ENCODE measurements around the gene SOHLH1. TPM values are rescaled to one million over a fixed set of nuclear protein-coding genes. Genes with fewer than 3 reads are reported as not detected.
A peak's percentile ranks its signal among the peaks of the same experiment; 100 is the strongest.

The SOHLH1 gene
- total RNA-seq, 2 experiments from 2014 or later, result not detected

- Mint-ChIP-seq H3K36me3 (ENCODE audit: low read depth) (no peaks in the 10 kb centered on the region), H3K27ac (no peak overlapping the region), H3K4me3 (no peak overlapping the region), H3K9me3 (ENCODE audit: insufficient read depth) (no peaks in the 10 kb centered on the region), H3K4me1 (ENCODE audit: low read depth) (no peaks in the 10 kb centered on the region), H3K27me3 (ENCODE audit: low read depth) (peaks cover 2% of the 10 kb centered on the region)
- POLR2A ChIA-PET, result no interaction called here
- DNase-seq, result no peak
- ATAC-seq, result no peak
- CTCF ChIA-PET, result no interaction called here
Measured at GRCh38 chr9:135708164-135708563, 8.9 kb upstream of the SOHLH1 start.

DNA sequence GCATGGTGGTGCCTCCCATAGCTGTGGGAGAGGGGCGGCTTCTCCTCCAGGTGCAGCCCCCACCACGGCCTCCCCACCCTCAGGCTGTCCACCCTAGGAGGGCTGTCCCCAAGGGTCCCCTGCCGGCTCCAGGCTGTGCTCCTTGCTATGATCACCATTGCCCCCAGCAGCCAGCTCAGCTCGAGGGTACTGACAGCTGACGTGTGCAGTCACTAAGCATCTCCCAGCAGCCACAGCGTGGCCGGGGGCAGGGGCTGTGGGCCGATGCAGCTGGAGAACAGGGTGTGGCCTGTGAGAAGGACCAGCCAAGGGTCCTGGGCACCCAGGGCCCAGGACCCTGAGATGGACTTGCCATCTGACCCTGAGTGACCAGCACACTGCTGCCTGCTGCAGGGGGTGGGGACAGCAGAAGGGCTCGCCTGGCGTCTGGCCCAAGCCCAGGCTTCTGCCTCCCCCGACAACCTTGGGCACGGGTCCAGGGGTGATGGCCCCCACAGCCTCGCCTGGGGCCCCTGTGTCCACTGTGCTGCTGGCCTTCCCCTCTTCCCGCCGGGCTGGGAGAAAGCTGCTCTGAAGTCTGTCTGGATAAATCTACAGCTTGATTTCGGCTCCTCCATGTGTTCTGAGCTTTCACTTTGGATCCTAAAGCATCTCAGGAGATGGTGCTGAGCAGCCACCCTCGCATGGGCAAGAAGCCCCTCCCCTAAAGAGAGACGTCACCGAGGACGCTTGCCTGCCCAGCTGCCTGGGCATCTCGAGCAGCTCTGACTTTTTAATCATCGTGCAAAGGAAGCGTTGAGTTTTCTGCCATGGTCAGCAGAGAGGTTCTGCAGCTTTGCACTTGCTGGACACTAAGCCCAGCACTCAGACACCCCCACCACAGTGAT lies 8.2 kb upstream of the SOHLH1 start:
- DNase-seq, result no peak
- Mint-ChIP-seq H3K36me3 (ENCODE audit: low read depth) (no peaks in the 10 kb centered on the region), H3K27ac (no peak overlapping the region), H3K4me1 (ENCODE audit: low read depth) (no peaks in the 10 kb centered on the region), H3K27me3 (ENCODE audit: low read depth) (no peaks in the 10 kb centered on the region), H3K4me3 (no peak overlapping the region), H3K9me3 (ENCODE audit: insufficient read depth) (no peaks in the 10 kb centered on the region)
- ChIA-PET POLR2A (no interaction called here), CTCF (no interaction called here)
- no peak for ATAC-seq

- no peaks in the 10 kb centered on the region for H3K27me3 Mint-ChIP-seq (ENCODE audit: low read depth)
- no peaks in the 10 kb centered on the region for H3K36me3 Mint-ChIP-seq (ENCODE audit: low read depth)
- ChIA-PET POLR2A (no interaction called here), CTCF (no interaction called here)
- no peaks in the 10 kb centered on the region for H3K9me3 Mint-ChIP-seq (ENCODE audit: insufficient read depth)
- peaks cover 2% of the 10 kb centered on the region for H3K4me1 Mint-ChIP-seq (ENCODE audit: low read depth)
- H3K27ac Mint-ChIP-seq, result no peak overlapping the region
- H3K4me3 Mint-ChIP-seq, result no peak overlapping the region
- DNase-seq (no peak), ATAC-seq (no peak)
Measured at GRCh38 chr9:135706288-135706687, 7.0 kb upstream of the SOHLH1 start.

DNA sequence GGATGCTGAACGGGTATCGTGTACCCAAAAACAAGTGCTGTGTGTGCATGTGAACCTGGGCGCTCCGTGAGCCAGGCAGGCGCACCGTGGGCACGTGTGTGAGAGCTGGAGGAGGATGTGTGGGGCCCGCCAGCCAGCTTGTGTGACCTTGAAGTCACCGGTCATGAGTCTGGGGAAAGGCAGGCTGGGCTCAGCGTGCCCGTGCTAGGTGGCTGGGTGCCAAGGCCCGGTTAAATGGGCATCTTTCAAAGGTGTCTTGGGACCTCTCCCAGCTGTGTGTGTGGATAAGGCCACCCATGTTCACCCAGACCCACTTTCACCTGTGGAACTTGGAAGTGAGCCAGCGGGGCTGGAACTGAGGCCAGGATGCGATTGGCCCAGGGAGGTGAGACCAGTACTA lies 6.1 kb upstream of the SOHLH1 start:
- Mint-ChIP-seq H3K4me3 (no peak overlapping the region), H3K27ac (no peak overlapping the region), H3K27me3 (ENCODE audit: low read depth) (no peaks in the 10 kb centered on the region), H3K4me1 (ENCODE audit: low read depth) (peaks cover 2% of the 10 kb centered on the region), H3K36me3 (ENCODE audit: low read depth) (no peaks in the 10 kb centered on the region), H3K9me3 (ENCODE audit: insufficient read depth) (no peaks in the 10 kb centered on the region)
- ChIA-PET POLR2A (no interaction called here), CTCF (no interaction called here)
- ATAC-seq, result no peak
- no peak for DNase-seq

GRCh38 chr9:135704483-135704882 lies 5.2 kb upstream of the SOHLH1 start:
- H3K4me3 Mint-ChIP-seq, result no peak overlapping the region
- H3K4me1 Mint-ChIP-seq (ENCODE audit: low read depth), result peaks cover 2% of the 10 kb centered on the region
- ChIA-PET CTCF (no interaction called here), POLR2A (interaction anchor here (0.6 kb wide), 1 partner anchor 175 kb away, joined by 3 read pairs; no protein-coding TSS in a partner anchor)
- no peaks in the 10 kb centered on the region for H3K27me3 Mint-ChIP-seq (ENCODE audit: low read depth)
- no peaks in the 10 kb centered on the region for H3K9me3 Mint-ChIP-seq (ENCODE audit: insufficient read depth)
- ATAC-seq, result no peak
- H3K36me3 Mint-ChIP-seq (ENCODE audit: low read depth), result no peaks in the 10 kb centered on the region
- no peak for DNase-seq
- H3K27ac Mint-ChIP-seq, result no peak overlapping the region

- H3K4me1 Mint-ChIP-seq (ENCODE audit: low read depth), result peaks cover 2% of the 10 kb centered on the region
- CTCF ChIA-PET, result no interaction called here
- POLR2A ChIA-PET, result no interaction called here
Measured at GRCh38 chr9:135703726-135704125, 4.4 kb upstream of the SOHLH1 start.

DNA sequence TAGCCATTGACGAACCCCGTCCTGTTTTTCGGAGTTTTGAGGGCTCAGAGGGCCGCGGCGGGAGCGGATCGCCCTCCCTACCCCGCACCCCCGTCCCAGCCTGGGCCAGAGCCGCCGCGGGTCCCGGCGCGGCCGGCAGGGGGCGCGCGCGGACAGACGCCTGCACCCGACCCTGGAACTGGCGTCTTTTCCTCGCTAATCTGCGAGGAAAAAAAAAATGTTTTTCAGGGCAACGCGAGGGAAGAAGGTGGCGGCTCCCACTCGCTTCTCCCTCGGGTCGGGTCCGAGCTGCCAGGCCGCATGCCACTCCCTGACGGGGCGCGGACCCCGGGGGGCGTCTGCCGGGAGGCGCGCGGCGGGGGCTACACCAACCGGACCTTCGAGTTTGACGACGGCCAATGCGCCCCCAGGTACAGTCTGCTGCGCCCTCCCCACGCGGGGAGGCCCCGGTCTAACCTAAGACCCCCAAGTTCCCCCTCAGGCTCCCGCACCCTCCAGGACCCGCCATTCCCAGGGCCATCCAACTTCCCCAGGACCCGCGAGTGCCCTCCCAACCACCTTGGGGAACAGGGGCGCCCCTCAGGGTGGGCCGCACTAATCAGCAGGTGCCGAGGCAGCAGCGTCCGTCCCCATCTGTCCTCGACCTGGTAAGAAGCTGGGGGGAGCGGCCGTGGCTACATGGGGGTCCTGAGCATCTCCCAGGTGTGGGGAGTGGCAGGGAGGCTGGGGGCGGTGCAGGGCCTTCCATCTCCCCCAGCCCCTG lies 2.9 kb upstream of the SOHLH1 start, which contains the start of gene KCNT1:
TSS of gene KCNT1 (plus strand) at position 227 of the 763 bp plus-strand sequence. CDS start at position 301, 74 bp downstream.
- Mint-ChIP-seq H3K27ac (no peak within 1 kb of the TSS), H3K4me3 (no peak within 1 kb of the TSS), H3K27me3 (ENCODE audit: low read depth) (no peaks in the 10 kb centered on the region), H3K4me1 (ENCODE audit: low read depth) (peaks cover 2% of the 10 kb centered on the region), H3K36me3 (ENCODE audit: low read depth) (no peaks in the 10 kb centered on the region), H3K9me3 (ENCODE audit: insufficient read depth) (no peaks in the 10 kb centered on the region)
- ATAC-seq (peak; percentile 75), DNase-seq (peak; percentile 62)
- POLR2A ChIA-PET, result interaction anchor here (0.6 kb wide), 1 partner anchor 1689 kb away, joined by 3 read pairs; no protein-coding TSS in a partner anchor
- CTCF ChIA-PET, result no interaction called here

More at GRCh38 chr9:135703726-135704125, 4.4 kb upstream of the SOHLH1 start:
- ATAC-seq, result no peak
- Mint-ChIP-seq H3K36me3 (ENCODE audit: low read depth) (no peaks in the 10 kb centered on the region), H3K4me3 (no peak overlapping the region), H3K27me3 (ENCODE audit: low read depth) (no peaks in the 10 kb centered on the region), H3K9me3 (ENCODE audit: insufficient read depth) (no peaks in the 10 kb centered on the region), H3K27ac (no peak overlapping the region)
- DNase-seq, result no peak

DNA sequence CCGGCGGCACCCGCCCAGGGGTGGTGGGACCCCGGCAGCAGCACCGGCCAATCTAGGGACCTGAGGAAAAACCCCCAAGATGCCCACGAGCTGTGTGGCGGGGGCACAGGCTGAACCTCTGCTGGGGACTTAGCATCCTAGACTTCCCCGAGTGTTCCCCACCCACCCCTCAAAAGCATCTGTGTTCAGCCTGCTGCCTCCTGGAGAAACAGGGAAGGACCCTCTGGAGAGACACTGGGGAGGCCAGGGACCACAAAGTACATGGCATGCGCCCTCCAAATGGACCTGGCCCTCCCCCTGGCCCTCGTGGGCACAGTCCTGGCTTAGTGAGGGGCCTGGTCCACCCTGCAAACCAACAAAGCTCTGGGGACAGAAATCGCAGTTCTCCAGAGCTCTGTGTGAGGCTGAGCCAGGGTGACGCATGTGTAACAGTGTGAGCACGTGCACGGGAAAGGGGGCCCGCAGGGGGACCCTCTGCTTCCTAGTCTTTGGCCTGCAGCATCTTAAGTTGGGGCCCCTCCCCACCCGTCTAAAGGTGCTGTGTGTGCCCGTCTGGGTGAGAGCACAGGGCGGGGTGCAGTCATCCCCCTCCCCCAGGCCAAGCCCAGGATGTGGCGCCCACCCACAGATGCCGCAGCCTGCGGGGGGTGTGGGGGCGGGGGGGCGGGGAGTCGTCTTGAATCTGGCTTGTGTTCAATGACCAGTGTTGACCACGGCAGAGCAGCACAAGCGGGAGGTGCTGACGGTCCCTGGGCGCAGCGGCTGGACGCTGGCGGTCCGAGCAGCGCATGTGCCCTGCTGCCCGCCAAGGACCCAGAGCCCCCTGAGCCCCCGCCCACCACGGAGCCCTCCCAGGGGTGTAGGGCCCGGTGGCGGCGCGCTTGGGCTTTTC lies 2.0 kb upstream of the SOHLH1 start:
- POLR2A ChIA-PET, result no interaction called here
- ATAC-seq, result peak; percentile 25
- CTCF ChIA-PET, result no interaction called here
- H3K4me1 Mint-ChIP-seq (ENCODE audit: low read depth), result peaks cover 2% of the 10 kb centered on the region
- no peaks in the 10 kb centered on the region for H3K36me3 Mint-ChIP-seq (ENCODE audit: low read depth)
- peak; percentile 24 for DNase-seq
- H3K27me3 Mint-ChIP-seq (ENCODE audit: low read depth), result no peaks in the 10 kb centered on the region
- H3K4me3 Mint-ChIP-seq, result no peak overlapping the region
- H3K9me3 Mint-ChIP-seq (ENCODE audit: insufficient read depth), result no peaks in the 10 kb centered on the region
- no peak overlapping the region for H3K27ac Mint-ChIP-seq

GRCh38 chr9:135700525-135700924 lies 1.2 kb upstream of the SOHLH1 start:
- CTCF ChIA-PET, result no interaction called here
- H3K36me3 Mint-ChIP-seq (ENCODE audit: low read depth), result no peaks in the 10 kb centered on the region
- H3K27me3 Mint-ChIP-seq (ENCODE audit: low read depth), result no peaks in the 10 kb centered on the region
- no peak for ATAC-seq
- POLR2A ChIA-PET, result no interaction called here
- H3K9me3 Mint-ChIP-seq (ENCODE audit: insufficient read depth), result no peaks in the 10 kb centered on the region
- no peak overlapping the region for H3K4me3 Mint-ChIP-seq
- peaks cover 2% of the 10 kb centered on the region for H3K4me1 Mint-ChIP-seq (ENCODE audit: low read depth)
- H3K27ac Mint-ChIP-seq, result no peak overlapping the region
- no peak for DNase-seq

DNA sequence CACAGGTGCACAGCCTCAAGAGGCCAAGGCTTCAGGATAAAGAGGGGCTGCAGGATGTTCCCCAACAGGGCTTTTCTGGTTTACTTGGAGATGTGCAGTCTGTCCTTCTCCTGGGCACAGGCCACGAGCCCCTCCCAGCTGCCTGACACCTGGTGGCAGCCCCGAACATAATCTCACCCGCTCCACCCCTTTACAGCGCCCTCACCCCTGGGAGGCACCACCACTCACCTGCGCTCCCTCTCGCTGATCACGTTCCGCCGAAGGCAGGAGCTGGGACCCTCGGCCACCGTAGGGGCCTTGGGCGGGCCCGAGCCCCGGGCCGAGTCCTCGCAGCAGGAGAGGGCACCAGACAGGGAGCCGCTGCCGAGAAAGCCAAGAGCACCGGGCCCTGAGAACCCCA lies 514 bp downstream of the SOHLH1 start:
- CTCF ChIA-PET, result no interaction called here
- Mint-ChIP-seq H3K27ac (no peak overlapping the region), H3K4me1 (ENCODE audit: low read depth) (peaks cover 2% of the 10 kb centered on the region), H3K36me3 (ENCODE audit: low read depth) (no peaks in the 10 kb centered on the region), H3K4me3 (no peak overlapping the region), H3K27me3 (ENCODE audit: low read depth) (no peaks in the 10 kb centered on the region), H3K9me3 (ENCODE audit: insufficient read depth) (no peaks in the 10 kb centered on the region)
- POLR2A ChIA-PET, result no interaction called here
- DNase-seq (no peak), ATAC-seq (no peak)

- Mint-ChIP-seq H3K4me1 (ENCODE audit: low read depth) (peaks cover 2% of the 10 kb centered on the region), H3K4me3 (no peak overlapping the region), H3K36me3 (ENCODE audit: low read depth) (no peaks in the 10 kb centered on the region), H3K27ac (no peak overlapping the region), H3K9me3 (ENCODE audit: insufficient read depth) (no peaks in the 10 kb centered on the region), H3K27me3 (ENCODE audit: low read depth) (no peaks in the 10 kb centered on the region)
- DNase-seq (no peak), ATAC-seq (no peak)
- ChIA-PET CTCF (no interaction called here), POLR2A (no interaction called here)
Measured at GRCh38 chr9:135698236-135698635, 1.0 kb downstream of the SOHLH1 start.

All from activated CD8-positive, alpha-beta T cell treated with anti-CD3 and anti-CD28 coated beads, Interleukin-2, amount 10 ng/mL, durations not matched to agents 7 days and 5 days (primary cell).